Daoy (cell line): ENCODE results near the gene TSFM. TPM values are rescaled to one million over a fixed set of nuclear protein-coding genes. Genes with fewer than 3 reads are reported as not detected.
"Not testable (repeated sequence)": the region's sequence is repeated elsewhere in the genome, so short reads cannot be mapped to it uniquely, and the experiment has no call there.

Source experiments
- DNase-seq: peaks from one replicate; pipeline ENCODE4 v3.0.0-alpha.2; 2015; ENCODE audit warnings: low read depth
- total RNA-seq: library from RNA; depleted of rRNA; stranded (reverse); fragments of >200 nt; shearing (Covaris generic); gene quantifications from 2 replicates; pipeline ENCODE4 v1.2.3, GENCODE V29; 2014

Gene TSFM
- total RNA-seq, 1 experiment from 2014 or later = 38.2 TPM

DNA sequence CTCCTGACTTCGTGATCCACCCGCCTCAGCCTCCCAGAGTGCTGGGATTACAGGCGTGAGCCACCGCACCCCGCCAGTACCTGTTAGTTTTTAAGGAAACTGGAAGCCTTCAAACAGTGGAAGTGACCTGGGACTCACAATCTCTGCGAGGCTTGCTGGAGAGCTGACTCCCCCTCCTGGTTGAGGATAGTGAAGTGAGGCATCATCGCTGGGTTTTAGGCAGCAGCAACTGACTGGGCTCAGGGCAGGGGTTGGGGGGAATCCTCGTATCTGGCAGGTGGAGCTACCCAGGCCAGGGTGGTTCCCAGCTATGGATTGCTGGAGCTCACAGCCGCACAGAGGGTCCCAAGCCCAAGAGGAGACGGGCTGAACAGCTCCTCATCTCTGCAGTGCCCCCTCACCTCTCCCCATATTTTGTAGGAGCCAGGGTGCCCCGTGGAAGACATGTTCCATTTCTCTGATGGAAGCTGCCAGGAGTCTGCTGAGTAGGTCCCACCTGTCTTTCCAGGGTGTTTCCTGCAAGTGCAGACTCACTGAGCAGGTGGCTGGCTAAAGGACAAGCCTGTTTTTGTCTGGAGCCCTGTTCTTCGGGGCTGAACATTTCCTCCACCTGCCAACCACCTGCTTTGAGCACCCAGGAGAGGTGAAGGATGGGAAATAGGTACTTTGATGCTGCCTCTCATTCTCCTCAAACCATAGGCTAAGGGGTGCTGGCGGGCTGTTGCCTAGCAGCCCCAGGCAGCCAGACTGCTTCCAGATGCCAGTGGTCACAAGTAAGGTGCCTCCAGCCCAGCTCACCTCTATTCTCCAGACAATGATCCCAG lies 32.8 kb downstream of the TSFM start:
- DNase-seq = no peak

DNA sequence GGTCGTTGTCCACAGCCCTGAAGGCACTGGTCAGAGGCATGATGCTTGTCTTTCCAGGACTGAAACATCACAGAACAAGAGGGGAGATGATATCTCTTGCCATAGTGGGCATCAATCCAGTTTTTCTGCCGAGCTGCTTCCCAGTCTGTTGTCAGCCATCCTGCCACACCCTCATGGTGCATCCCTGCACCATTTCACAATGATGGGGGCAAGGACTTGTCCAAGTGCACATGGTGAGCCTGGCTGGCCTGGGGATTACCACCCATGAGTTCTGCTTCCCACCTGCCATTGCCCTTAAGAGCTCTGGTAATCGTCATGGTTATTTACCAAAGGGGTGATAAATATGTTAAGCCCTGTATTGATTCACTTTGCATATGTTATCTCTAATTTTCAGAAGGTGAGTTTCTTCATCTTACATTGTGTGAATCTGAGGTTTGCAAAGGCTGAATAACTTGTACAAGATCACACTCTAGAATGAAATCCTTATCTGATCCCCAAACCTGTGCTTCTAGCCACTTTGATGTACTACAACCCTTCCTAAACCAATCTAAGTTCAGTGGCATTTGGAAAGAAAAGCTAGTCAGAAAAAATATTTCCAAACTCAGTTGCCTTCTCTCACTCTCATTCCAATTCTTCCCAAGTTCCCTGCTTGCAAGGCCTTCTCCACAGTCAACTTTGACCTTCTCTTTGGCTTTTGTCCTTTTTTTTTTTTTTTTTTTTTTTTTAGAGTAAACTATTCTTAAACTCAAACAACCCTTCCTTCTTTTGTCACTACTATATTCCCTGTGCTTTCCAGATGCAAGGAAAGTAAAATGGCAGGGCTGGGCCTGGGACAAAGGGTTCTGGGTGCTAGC lies 33.6 kb downstream of the TSFM start:
- no peak for DNase-seq

DNA sequence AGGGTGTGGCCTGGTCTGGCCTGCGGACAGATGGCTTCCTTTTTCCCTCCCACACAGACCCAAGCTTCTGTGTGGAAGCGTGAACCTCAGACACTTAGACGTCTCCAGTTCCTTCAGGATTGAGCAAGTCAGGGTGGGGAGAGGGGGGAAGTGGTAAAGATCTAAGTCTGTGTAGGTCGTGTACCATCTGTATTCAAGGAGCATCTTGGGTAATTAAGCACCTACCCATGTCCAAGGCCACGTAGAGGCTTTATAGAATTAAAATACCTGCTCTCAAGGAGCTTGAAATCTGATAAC lies 34.2 kb downstream of the TSFM start:
- no peak for DNase-seq

DNA sequence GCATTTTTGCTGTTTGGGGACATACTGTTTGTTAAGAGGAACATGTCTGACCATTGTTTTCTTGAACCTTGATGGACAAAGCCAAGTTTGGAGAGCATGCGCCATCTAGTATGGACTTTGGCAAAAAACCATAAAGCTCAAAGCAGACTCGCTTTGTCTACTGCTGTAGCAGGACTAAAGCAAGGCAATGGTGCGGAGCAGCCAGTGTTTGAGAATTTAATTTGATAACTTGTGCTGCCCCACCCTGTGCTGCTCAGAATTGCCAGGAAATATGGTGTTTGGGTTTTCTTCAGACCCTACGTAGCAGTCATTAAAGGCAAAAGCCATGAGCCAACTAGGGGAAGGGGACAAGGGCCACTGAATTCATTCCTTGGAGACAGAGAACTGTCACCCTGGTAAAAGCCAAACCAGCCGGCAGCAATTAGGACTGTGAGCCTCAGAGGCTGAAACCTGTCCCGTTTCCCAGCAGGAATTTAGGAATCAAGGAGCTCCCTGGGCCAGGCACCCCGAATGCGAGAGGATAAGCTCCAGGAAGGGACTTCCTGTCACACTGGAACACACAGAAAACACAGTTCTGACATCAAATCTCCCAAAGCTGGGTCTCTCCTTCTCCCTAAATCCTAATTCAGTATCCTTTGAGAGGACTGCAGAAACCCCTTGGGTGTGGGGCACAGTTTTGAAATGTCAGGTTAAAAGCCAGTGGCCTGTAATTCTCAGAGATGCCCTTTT lies 34.8 kb downstream of the TSFM start:
- no peak for DNase-seq

DNA sequence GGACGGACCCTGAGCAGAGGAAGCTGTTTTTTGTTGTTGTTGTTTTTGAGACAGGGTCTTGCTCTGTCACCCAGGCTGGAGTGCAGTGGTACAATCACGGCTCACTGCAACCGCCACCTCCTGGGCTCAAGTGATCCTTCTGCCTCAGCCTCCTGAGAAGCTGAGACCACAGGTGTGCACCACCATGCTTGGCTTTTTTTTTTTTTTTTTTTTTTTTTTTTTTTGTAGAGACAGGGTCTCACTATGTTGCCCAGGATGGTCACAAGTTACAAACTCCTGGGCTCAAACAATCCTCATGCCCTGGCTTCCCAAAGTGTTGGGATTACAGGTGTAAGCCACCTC lies 35.4 kb downstream of the TSFM start:
- not testable (repeated sequence) for DNase-seq

DNA sequence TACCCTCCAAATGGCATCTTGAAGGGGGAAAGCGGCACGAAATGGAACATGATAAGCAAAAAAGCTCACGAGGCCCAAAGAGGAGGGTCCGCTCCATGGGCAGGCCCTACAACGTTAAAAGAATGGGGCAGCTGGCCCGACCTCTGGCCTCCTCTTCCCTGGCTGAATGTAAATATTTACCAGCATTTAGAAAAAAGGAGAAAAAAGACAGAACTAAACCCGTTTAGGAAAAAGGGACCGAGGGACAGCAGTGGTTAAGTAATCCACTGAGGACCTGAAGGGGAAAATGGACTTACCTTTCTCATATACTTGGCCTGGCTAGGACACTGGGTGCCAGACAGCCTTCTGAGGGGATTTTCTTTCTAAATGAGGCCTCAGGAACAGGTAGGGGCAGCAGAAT lies 37.5 kb downstream of the TSFM start:
- DNase-seq = not testable (repeated sequence)

DNA sequence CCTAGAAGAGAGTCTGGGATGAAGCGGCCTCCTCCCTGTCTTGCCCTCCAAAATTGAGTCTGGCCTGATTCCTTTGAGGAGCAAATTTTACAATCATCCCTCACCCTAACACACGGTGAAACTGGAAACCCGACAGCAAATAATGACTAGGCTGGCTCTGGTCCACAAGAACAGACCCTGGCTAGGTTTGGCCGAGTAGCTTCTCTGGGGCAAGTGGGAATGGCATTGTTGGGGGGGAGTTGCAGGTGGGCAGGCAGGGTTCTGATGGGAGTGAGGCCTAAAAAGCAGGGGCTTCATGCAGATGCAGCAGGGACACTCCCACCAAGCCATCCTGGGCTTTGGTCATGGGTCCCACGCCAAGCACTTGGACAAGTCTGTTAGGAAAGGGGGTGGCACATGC lies 38.4 kb downstream of the TSFM start:
- not testable (repeated sequence) for DNase-seq

DNA sequence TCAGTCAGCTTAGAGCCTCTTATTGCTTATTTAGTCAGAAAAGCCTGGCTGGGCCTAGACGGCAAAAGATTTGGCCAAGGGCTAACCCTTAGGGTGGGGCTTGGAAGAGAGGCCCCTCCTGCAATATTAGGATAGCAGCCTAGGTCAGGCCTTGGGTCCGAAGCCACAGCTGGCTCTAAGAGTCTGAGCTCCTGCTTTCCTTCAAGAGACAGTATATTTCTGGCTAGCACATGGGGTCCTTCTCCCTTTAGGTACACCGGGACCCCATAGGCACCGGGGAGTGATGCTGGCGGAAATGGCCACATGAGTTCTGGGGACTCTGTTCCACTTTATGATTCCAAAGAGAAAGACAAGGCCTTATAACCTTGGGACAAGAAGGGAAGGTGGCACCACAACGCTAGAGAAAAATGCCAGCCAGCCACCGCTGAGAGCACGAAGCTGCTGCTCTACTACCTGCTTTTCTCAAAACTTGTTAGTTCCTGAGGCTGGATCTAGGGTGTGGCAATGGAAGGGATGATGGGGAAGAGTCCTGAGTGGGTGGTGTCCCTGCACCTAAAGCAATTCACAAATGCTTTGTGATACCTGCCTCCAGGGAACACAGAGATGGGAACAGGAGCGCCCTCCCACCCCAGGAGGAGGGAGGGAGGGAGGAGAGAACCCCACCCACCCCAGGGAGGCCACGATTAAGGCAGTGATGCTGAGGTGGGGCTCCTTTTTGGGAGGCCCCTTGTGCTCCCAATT lies 39.1 kb downstream of the TSFM start:
- DNase-seq = no peak

DNA sequence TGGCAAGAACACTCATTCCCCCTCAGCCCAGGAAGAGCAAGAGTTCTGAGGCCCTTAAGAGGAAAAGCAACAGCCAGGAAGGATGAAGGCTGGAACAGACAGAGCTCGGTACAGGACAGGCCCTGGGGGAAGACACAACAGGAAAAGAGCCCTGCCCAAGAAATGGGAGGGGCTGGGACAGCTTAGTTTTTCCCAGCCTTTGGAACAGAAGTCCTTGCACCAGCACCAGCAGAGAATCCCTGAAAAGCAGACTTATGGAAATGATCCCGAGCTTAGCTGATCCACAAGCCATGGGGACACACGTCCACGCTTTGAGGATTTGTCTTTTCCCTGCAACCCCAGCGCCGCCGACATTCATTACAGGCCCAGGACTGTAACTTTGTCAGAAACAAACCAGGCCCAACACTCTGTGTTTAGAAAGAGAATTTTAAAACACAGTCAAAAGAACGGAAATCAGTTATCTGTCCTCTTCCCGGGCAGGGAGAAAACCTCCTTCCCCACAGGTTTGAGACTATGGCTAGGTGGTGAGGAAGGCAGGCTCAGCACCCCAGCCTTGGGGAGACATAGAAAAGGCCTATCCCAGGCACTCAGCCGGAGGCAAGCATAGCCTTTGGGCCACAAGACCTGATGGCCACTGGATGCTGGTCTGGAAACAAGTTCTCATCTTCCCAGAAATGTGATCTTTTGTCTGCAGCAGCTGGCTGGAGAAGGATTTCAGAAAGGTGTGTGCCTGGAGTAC lies 40.0 kb downstream of the TSFM start:
- no peak for DNase-seq

DNA sequence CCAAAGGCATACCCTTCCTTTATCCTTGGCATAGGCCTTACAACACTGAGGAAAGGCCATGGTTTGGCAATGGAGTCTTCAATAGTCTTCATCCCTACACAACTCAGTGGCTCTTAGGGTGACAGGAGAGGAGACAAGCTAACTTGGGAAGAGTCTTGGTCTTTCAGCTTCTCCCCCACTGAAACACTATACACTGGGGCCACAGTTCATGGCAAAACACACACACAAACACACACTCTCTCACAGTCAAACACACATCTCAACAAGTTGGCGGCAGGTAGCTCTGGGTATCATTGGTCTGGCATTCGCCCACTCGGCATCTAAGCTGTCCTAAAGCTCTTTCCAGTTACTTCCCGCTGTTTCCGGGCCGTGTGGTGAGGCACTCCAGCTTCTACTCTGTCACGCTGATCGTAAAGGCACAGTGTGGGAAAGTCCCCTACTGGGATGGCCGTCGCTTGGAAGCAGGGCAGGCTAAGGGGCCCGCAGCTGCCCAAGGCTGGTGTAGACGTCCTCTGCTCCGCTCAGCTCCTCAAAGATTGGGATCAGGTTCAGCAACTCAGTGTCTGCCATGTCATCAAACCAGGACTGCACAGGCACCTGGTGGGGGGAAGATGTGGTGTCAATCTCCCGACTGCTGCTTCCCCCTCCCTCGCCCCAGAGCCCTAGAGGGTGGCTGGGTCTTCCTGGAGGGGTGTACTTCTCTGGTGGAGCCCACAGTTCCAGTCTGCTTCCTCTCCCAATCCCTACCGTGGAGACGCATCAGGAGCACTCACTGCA lies 40.7 kb downstream of the TSFM start:
- no peak for DNase-seq

DNA sequence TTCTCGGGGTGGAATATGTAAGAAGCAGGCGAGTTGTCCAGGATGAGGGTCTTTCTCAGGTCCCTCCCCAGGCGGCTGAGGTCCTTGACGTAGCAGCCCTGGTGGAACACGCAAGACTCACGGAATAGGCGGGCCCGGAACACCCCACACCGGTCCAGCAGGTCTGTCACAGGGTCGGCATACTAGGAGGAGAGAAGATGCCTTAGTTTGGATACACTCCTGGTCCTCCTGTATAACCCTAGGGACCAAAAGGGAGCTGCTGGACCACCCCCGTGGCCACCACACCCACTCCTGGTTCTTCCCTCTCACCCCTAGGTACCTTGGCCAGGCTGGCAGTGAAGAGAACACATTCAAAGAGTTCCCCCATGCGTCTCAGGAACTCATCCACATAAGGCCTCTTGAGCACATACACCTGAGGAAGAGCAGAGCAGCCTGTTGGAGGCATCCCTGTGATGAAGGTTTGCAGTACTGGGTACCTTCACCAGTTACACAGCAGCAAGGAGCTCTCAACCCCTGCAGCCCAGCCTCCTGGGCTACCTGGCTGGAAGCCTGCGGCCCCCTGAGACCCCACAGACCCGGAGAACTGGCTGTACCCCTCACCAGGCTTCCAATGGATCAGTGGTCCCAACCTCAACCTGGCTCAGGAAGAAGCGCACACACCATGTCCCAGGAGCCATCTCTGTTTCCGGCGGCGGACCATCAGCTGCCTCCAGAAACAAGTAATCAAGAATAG lies 41.5 kb downstream of the TSFM start:
- no peak for DNase-seq

DNA sequence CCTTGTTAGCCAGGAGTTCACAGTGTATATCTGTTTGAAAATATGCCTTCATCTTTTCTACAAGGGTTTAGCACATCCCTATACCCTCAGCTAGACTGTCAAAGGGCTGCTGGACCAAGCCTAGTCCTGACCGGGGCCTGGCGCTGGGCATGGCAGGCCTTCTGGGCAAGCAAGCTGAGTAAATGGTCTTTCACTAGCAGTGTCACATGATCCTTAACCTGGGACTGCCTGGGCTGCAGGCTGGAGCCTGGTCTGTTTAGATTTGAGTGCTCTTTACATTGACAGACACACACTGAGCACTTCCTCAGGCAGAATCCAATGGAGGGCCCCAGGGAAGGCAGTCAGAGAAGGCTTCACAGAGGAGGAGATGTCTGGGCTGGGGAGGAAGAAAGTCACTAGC lies 42.9 kb downstream of the TSFM start:
- no peak for DNase-seq

DNA sequence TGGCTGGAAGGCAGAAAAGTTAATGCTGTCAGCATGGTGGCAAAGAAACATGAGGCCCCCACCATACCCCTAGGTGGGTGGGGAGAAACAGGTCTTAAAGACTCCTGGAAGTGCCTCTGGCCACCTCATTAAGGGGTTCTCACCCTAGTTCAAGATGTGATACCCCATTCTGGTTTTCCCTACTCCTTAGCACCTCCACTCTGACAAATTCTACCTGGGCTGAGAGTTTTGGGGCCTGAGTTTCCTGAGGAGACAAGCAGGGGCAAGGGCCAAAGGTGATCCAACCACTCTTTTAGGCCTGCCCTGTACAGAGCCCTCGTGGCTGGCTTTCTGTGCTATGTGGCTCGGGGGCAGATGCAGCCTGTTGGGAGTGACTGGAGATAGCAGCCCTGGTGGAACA lies 43.8 kb downstream of the TSFM start:
- no peak for DNase-seq

DNA sequence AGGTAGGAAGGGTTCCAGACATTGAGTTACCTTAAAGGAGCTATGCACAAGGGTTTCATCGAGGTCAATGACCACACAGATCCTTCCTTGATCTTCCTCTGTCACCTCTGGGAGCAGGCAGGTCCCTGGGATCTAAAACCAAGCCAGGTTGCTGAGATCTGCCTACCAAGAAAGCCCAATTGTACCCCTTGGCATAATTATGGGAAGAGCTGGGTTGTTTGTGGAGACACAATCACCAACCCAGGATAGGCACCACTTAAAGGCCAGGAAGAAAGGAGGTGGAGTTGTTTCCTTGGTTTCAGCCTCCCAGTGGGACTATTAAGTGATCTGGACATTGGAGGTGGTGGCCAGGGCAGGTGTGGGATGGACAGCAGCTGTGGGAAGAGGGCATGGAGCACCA lies 44.4 kb downstream of the TSFM start:
- DNase-seq = no peak

DNA sequence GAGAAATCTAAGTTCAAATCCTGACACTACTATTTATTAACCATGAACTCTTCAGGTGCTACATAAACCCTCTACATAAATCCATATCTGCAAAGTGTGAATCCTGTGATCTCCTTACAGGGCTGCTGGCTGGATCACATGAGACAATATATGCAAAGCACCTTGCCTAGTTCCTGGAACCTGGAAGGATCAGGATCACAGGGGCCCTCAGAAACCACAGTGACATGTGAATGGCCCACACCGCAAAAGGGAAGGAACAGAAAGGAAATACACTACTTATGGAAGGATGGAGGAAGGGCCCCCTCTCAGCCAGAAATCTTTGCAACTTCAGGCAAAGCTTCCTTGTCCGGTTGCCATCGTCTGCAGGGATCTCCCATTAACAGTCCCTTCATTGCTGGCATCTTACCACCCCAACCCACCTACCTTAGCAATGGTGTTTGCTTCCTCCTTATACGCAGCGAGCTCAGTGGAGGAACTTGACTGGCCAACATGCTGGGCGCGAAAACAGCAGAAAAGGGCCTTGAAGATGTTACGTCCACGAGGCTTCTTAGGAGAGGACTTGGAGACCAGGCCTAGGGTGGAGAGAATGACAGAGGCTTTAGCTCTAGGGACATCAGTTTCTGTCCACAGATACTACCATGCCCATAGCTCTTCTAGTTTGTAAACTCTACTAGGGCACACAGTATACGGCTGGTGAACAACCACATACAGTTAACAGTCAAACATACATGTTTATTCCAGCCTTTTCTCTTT lies 46.6 kb downstream of the TSFM start:
- DNase-seq = no peak

DNA sequence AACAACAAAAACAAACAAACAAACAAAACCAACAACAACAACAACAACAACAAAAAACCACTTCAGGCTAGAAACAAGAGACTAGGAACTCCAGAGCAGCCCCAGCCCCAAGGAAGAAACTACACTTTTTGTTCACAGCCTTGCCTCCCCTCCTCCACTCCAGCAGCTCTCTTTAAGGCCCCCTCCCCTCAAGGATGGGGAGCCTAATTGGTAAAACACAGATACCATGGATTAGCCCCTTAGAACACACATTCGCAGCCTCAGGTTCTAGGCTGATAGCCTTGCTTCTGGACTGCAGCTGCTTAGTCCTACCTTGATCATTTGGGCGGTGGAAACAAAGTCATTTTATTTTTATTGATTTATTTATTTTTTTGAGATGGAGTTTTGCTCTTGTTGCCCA lies 47.8 kb downstream of the TSFM start:
- DNase-seq = no peak

DNA sequence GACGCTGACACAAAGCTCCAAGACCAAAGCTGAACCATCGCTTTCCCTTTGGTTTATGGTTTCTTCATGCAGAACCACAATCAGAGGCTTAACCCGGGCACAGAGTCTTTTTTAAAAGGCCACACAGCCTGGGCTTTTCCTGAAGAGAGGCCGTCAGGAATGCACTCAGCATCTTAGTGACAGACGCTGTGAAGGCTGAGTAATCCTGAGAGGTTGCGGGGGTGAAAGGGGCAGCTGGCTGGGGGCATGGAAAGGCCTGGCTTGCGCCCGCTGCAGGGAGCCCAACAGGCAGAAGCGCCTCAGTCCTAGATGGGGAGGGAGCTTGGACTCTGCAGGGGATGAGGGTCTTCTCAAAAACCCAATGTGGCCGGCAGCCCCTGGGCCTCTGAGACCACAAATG lies 50.4 kb downstream of the TSFM start:
- DNase-seq = peak; percentile 21

DNA sequence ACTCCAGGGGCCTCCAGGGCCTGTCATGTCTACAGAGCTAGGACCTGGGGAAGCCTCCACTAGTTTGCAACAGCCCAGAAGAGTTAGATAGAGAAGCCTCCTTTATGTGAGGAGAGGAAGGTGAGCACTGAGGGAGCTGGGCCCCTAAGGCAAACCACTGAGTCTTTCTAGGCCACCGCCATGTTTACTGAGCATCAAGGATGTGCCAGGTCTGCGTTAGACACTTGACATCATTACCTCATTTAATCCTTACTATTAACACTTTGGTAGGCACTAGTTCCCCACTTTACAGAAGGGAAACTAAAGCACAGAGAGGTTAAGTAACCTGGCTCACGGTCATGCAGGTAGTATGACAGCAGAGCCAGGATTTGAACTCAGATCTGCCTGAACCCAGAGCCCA lies 51.1 kb downstream of the TSFM start:
- no peak for DNase-seq
